Activated B cell treated with CpG ODN at 0.5 μM for 24 hours (primary cell): ENCODE data around the gene LNX2. TPM values are rescaled to one million over a fixed set of nuclear protein-coding genes. Genes with fewer than 3 reads are reported as not detected.

Experiments used
- ATAC-seq: fragments of 200-7000 bp; cut with Tn5 transposase; one replicate; pipeline ENCODE4 v1.10.0; 2021; ENCODE audit warnings: low read depth, mild to moderate bottlenecking, moderate library complexity
- CTCF ChIA-PET: fragments of 350-600 bp; sonication (Branson Sonifier 250); formaldehyde crosslinking; loops from one replicate; lab custom pipeline; 2021; ENCODE audit warnings: antibody characterized with exemption; lab: Charles Lee
- POLR2A ChIA-PET: fragments of 350-600 bp; sonication (Branson Sonifier 250); formaldehyde crosslinking; loops from one replicate; lab custom pipeline; 2021; ENCODE audit warnings: antibody characterized with exemption; lab: Charles Lee
- DNase-seq: peaks from one replicate; pipeline ENCODE4 v3.0.0; 2022
- H3K27ac Mint-ChIP-seq: one replicate; pipeline ENCODE4 v1.8.0; 2020; ENCODE audit warnings: mixed read lengths
- H3K27me3 Mint-ChIP-seq: one replicate; pipeline ENCODE4 v1.8.0; 2021; ENCODE audit warnings: mixed read lengths
- H3K36me3 Mint-ChIP-seq: one replicate; pipeline ENCODE4 v1.8.0; 2021; ENCODE audit warnings: low read depth, mixed read lengths
- H3K4me1 Mint-ChIP-seq: one replicate; pipeline ENCODE4 v1.8.0; 2021; ENCODE audit warnings: mixed read lengths
- H3K4me3 Mint-ChIP-seq: one replicate; pipeline ENCODE4 v1.8.0; 2020; ENCODE audit warnings: mild to moderate bottlenecking, mixed read lengths
- H3K9me3 Mint-ChIP-seq: one replicate; pipeline ENCODE4 v1.8.0; 2020; ENCODE audit warnings: mixed read lengths
- CTCF ChIP-seq: fragments of 200-600 bp; IDR thresholded peaks from one replicate; pipeline ENCODE4 v1.8.0; 2022; ENCODE audit warnings: antibody characterized with exemption, mild to moderate bottlenecking
- intact Hi-C: fragments of 100-400 bp; cut with micrococcal nuclease; formaldehyde crosslinking; loops from one replicate; pipeline ENCODE4 v1.15.1; 2024
- total RNA-seq: library from RNA; stranded (reverse); gene quantifications from 2 replicates; pipeline ENCODE4 v1.2.3, GENCODE V29; 2022

Gene LNX2
- total RNA-seq, 1 donor from 2014 or later: 7.1 TPM

- intact Hi-C loops: loop anchor here (2.0 to 5.0 kb wide), 2 partner anchors 20 to 45 kb away; no protein-coding TSS in a partner anchor
- Mint-ChIP-seq H3K27me3 (no peaks in the 10 kb centered on the region), H3K36me3 (no peaks in the 10 kb centered on the region), H3K4me3 (no peak overlapping the region), H3K27ac (no peak overlapping the region), H3K9me3 (no peaks in the 10 kb centered on the region), H3K4me1 (peaks cover 46% of the 10 kb centered on the region)
- ATAC-seq (no peak), DNase-seq (no peak)
- ChIA-PET CTCF (interaction anchor here (1.7 kb wide), 1 partner anchor 13 kb away, joined by 4 read pairs; the partner anchor contains the start of gene LNX2), POLR2A (interaction anchor here (1.4 kb wide), 1 partner anchor 9 kb away, joined by 3 read pairs; no protein-coding TSS in a partner anchor)
- TF ChIP-seq CTCF: no peak
Measured at GRCh38 chr13:27607125-27607524, 13.2 kb downstream of the LNX2 start.

- no peak for TF ChIP-seq CTCF
- no peak overlapping the region for H3K4me3 Mint-ChIP-seq
- H3K27ac Mint-ChIP-seq: no peak overlapping the region
- ChIA-PET POLR2A (interaction anchor here (0.7 to 0.8 kb wide), 2 partner anchors 15 to 149 kb away, joined by 4 to 6 read pairs; partner anchors contain the start of gene LNX2), CTCF (no interaction called here)
- no peaks in the 10 kb centered on the region for H3K36me3 Mint-ChIP-seq
- H3K27me3 Mint-ChIP-seq: no peaks in the 10 kb centered on the region
- intact Hi-C loops: loop anchor here (2.0 to 5.0 kb wide), 2 partner anchors 19 to 43 kb away; no protein-coding TSS in a partner anchor
- H3K9me3 Mint-ChIP-seq: no peaks in the 10 kb centered on the region
- no peak for DNase-seq
- H3K4me1 Mint-ChIP-seq: peaks cover 47% of the 10 kb centered on the region
- ATAC-seq: no peak
Measured at GRCh38 chr13:27605610-27606200, 14.6 kb downstream of the LNX2 start.

GRCh38 chr13:27605099-27605498, 15.2 kb downstream of the LNX2 start:
- H3K27ac Mint-ChIP-seq: no peak overlapping the region
- ATAC-seq: no peak
- DNase-seq: no peak
- peaks cover 44% of the 10 kb centered on the region for H3K4me1 Mint-ChIP-seq
- no peak overlapping the region for H3K4me3 Mint-ChIP-seq
- ChIA-PET CTCF (no interaction called here), POLR2A (interaction anchor here (0.8 kb wide), 1 partner anchor 15 kb away, joined by 4 read pairs; the partner anchor contains the start of gene LNX2)
- H3K36me3 Mint-ChIP-seq: no peaks in the 10 kb centered on the region
- H3K27me3 Mint-ChIP-seq: no peaks in the 10 kb centered on the region
- no peak for TF ChIP-seq CTCF
- intact Hi-C loops: loop anchor here (5.0 kb wide), 1 partner anchor 43 kb away; no protein-coding TSS in a partner anchor
- no peaks in the 10 kb centered on the region for H3K9me3 Mint-ChIP-seq

GRCh38 chr13:27601803-27602202, 18.5 kb downstream of the LNX2 start:
- H3K27ac Mint-ChIP-seq: no peak overlapping the region
- TF ChIP-seq CTCF: no peak
- no peaks in the 10 kb centered on the region for H3K36me3 Mint-ChIP-seq
- ChIA-PET CTCF (no interaction called here), POLR2A (interaction anchor here (0.5 to 1.5 kb wide), 2 partner anchors 19 to 1893 kb away, joined by 3 to 5 read pairs; partner anchors contain the start of gene LNX2)
- intact Hi-C loops: no loop called here
- peaks cover 31% of the 10 kb centered on the region for H3K4me1 Mint-ChIP-seq
- no peaks in the 10 kb centered on the region for H3K27me3 Mint-ChIP-seq
- no peak overlapping the region for H3K4me3 Mint-ChIP-seq
- ATAC-seq: no peak
- no peaks in the 10 kb centered on the region for H3K9me3 Mint-ChIP-seq
- no peak for DNase-seq

GRCh38 chr13:27601208-27601607, 19.1 kb downstream of the LNX2 start:
- POLR2A ChIA-PET: interaction anchor here (0.5 to 1.5 kb wide), 2 partner anchors 19 to 1894 kb away, joined by 3 to 5 read pairs; partner anchors contain the start of gene LNX2
- no peak for ATAC-seq
- Mint-ChIP-seq H3K27me3 (no peaks in the 10 kb centered on the region), H3K4me1 (peaks cover 28% of the 10 kb centered on the region), H3K4me3 (no peak overlapping the region), H3K9me3 (no peaks in the 10 kb centered on the region), H3K27ac (no peak overlapping the region), H3K36me3 (no peaks in the 10 kb centered on the region)
- intact Hi-C loops: no loop called here
- no peak for TF ChIP-seq CTCF
- CTCF ChIA-PET: no interaction called here
- DNase-seq: no peak
